Upper lobe of left lung (tissue), 6 donors: ENCODE data around the gene IQGAP1. TPM values are rescaled to one million over a fixed set of nuclear protein-coding genes. Genes with fewer than 3 reads are reported as not detected.
A peak's percentile ranks its signal among the peaks of the same experiment; 100 is the strongest.

ENCODE experiments used
- ATAC-seq, 2 donors: fragments of 200-7000 bp; cut with Tn5 transposase; one replicate each; pipeline ENCODE4 v1.9.1; 2022; ENCODE audit warnings: mild to moderate bottlenecking in 2 of 2, moderate library complexity in 2 of 2; ENCODE audit not compliant: low FRiP score in 2 of 2
- DNase-seq, 2 donors: peaks; one replicate each; pipeline ENCODE4 v3.0.0-alpha.2; 2019 to 2020
- H3K27ac ChIP-seq, 4 donors: fragments of 200-600 bp; sonication (generic); one replicate each; pipeline ENCODE4 v1.5.1; 2016 to 2019
- H3K27me3 ChIP-seq, 4 donors: fragments of 200-600 bp; sonication (generic); one replicate each; pipeline ENCODE4 v1.5.1; 2017 to 2019
- H3K36me3 ChIP-seq, 4 donors: fragments of 200-600 bp; sonication (generic); one replicate each; pipeline ENCODE4 v1.5.1; 2016 to 2019
- H3K4me1 ChIP-seq, 4 donors: fragments of 200-600 bp; sonication (generic); one replicate each; pipeline ENCODE4 v1.5.1; 2018 to 2019
- H3K4me3 ChIP-seq, 4 donors: fragments of 200-600 bp; sonication (generic); one replicate each; pipeline ENCODE4 v1.5.1; 2017 to 2019; ENCODE audit warnings: mild to moderate bottlenecking in 2 of 4, moderate library complexity in 1 of 4
- H3K9me3 ChIP-seq, 4 donors: fragments of 200-600 bp; sonication (generic); one replicate each; pipeline ENCODE4 v1.5.1; 2018 to 2019
- CTCF ChIP-seq, 6 experiments: fragments of 450-650 bp in 4 of 6; fragments of 200-600 bp in 2 of 6; sonication (generic) in 2 of 6; IDR thresholded peaks; one replicate each; pipeline ENCODE4 v1.5.1; 2016 to 2019; ENCODE audit warnings: antibody characterized with exemption in 6 of 6
- EP300 ChIP-seq, 4 donors: sonication (generic); formaldehyde crosslinking; IDR thresholded peaks; one replicate each; pipeline ENCODE4 v1.5.1; 2017; ENCODE audit warnings: antibody characterized with exemption in 4 of 4, control low read depth in 2 of 4
- POLR2A ChIP-seq, 4 donors: fragments of 450-650 bp; IDR thresholded peaks; one replicate each; pipeline ENCODE4 v1.5.1; 2016 to 2017; ENCODE audit warnings: antibody characterized with exemption in 4 of 4, mild to moderate bottlenecking in 2 of 4
- POLR2AphosphoS5 ChIP-seq, 2 donors: sonication (generic); formaldehyde crosslinking; IDR thresholded peaks; one replicate each; pipeline ENCODE4 v1.5.1; 2017; ENCODE audit warnings: antibody characterized with exemption in 2 of 2
- WGBS, 2 donors: methylation state at CpG; one replicate each; pipeline ENCODE4 v1.1.5; 2017 to 2018; 5-methylcytosine and 5-hydroxymethylcytosine counted together
- total RNA-seq, 6 donors: library from RNA; depleted of rRNA in 4 of 6; stranded (reverse); fragments of >200 nt in 4 of 6; gene quantifications; one replicate each; pipeline versions ENCODE4 v1.1.0 to v1.2.1, GENCODE V29; 2016 to 2021
- donor health status: DM: no; HTN: no; CAD: no; lungs with moderate emphysema.
- donor health status: DM: no; HTN: yes; CAD: no; lungs with severe emphysema.

The IQGAP1 gene
- total RNA-seq, 6 donors from 2014 or later, result 216 to 502 (median 344) TPM

GRCh38 chr15:90418627-90419026 is 30.6 kb downstream of the IQGAP1 start:
- Histone ChIP-seq H3K27ac (peak overlapping the region; percentile 5 to 56 (median 40)), H3K4me1 (peaks cover 67 to 79% (median 71%) of the 10 kb centered on the region in 4 donors), H3K36me3 (peaks cover 0 to 3% (median 0%) of the 10 kb centered on the region in 4 donors), H3K9me3 (no peaks in the 10 kb centered on the region), H3K27me3 (no peaks in the 10 kb centered on the region), H3K4me3 (no peak overlapping the region)
- WGBS, 2 donors, result 57 to 58% methylated on average over 4 of the region's 4 CpGs
- DNase-seq (no peak), ATAC-seq (no peak)
- no peak for TF ChIP-seq POLR2AphosphoS5 (IDR thresholded peaks at IDR 0.05)
- TF ChIP-seq POLR2A (IDR thresholded peaks at IDR 0.05), result no peak
- TF ChIP-seq CTCF (IDR thresholded peaks at IDR 0.05), result no peak
- no peak for TF ChIP-seq EP300 (IDR thresholded peaks at IDR 0.05)

DNA sequence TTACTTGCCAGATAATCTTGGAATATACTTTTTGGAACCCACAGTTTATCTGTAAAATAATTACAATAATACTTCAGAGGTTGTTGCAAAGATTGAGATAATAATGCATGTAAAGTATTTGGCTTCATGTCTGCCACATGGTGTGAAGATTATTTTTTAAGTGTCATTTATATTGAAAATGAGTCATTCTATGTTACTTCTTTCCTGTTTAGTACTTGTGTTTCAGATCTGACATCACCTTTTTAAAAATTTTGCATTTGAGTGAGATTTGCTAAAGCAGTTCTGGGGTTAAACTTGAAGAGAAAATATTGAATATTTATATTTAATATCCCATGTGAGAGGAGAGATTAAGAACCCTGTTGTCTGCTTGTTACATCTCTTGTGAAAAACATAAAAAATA is 31.2 kb downstream of the IQGAP1 start:
- H3K27ac ChIP-seq, result peak overlapping the region in 3 of 4 donors; percentile 31 to 74 (median 56)
- peaks cover 67 to 79% (median 70%) of the 10 kb centered on the region in 4 donors for H3K4me1 ChIP-seq
- no peak for TF ChIP-seq POLR2A (IDR thresholded peaks at IDR 0.05)
- TF ChIP-seq CTCF (IDR thresholded peaks at IDR 0.05), result no peak

GRCh38 chr15:90419738-90420406 is 31.8 kb downstream of the IQGAP1 start:
- no peaks in the 10 kb centered on the region for H3K9me3 ChIP-seq
- H3K4me3 ChIP-seq, result no peak overlapping the region
- peak overlapping the region; percentile 25 to 74 (median 36) for H3K27ac ChIP-seq
- 52 to 66% methylated on average over 6 of the region's 6 CpGs for WGBS, 2 donors
- peaks cover 0 to 3% (median 0%) of the 10 kb centered on the region in 4 donors for H3K36me3 ChIP-seq
- no peaks in the 10 kb centered on the region for H3K27me3 ChIP-seq
- H3K4me1 ChIP-seq, result peaks cover 63 to 79% (median 69%) of the 10 kb centered on the region in 4 donors
- ATAC-seq, result peak in 1 of 2 donors; percentile 76
- no peak for DNase-seq
- TF ChIP-seq EP300 (IDR thresholded peaks at IDR 0.05), result no peak
- no peak for TF ChIP-seq CTCF (IDR thresholded peaks at IDR 0.05)
- no peak for TF ChIP-seq POLR2AphosphoS5 (IDR thresholded peaks at IDR 0.05)
- TF ChIP-seq POLR2A (IDR thresholded peaks at IDR 0.05), result no peak

More for the DNA sequence above, 31.2 kb downstream of the IQGAP1 start:
- H3K36me3 ChIP-seq, result peaks cover 0 to 3% (median 0%) of the 10 kb centered on the region in 4 donors
- no peaks in the 10 kb centered on the region for H3K9me3 ChIP-seq
- no peak for ATAC-seq
- no peaks in the 10 kb centered on the region for H3K27me3 ChIP-seq
- no peak overlapping the region for H3K4me3 ChIP-seq
- no peak for DNase-seq

GRCh38 chr15:90420451-90420850 is 32.4 kb downstream of the IQGAP1 start:
- Histone ChIP-seq H3K4me1 (peaks cover 61 to 78% (median 70%) of the 10 kb centered on the region in 4 donors), H3K36me3 (peaks cover 0 to 3% (median 0%) of the 10 kb centered on the region in 4 donors), H3K9me3 (no peaks in the 10 kb centered on the region), H3K4me3 (no peak overlapping the region), H3K27ac (peak overlapping the region; percentile 25 to 74 (median 36)), H3K27me3 (no peaks in the 10 kb centered on the region)
- TF ChIP-seq POLR2A (IDR thresholded peaks at IDR 0.05), result no peak
- no peak for TF ChIP-seq POLR2AphosphoS5 (IDR thresholded peaks at IDR 0.05)
- no peak for TF ChIP-seq EP300 (IDR thresholded peaks at IDR 0.05)
- TF ChIP-seq CTCF (IDR thresholded peaks at IDR 0.05), result no peak
- ATAC-seq, result no peak
- 72 to 82% methylated on average over 1 of the region's 1 CpG for WGBS, 2 donors
- DNase-seq, result no peak

GRCh38 chr15:90421527-90421926 is 33.5 kb downstream of the IQGAP1 start:
- peaks cover 61 to 80% (median 77%) of the 10 kb centered on the region in 4 donors for H3K4me1 ChIP-seq
- DNase-seq (no peak), ATAC-seq (peak in 1 of 2 donors; percentile 40)
- no peak for TF ChIP-seq CTCF (IDR thresholded peaks at IDR 0.05)
- no peak for TF ChIP-seq POLR2AphosphoS5 (IDR thresholded peaks at IDR 0.05)
- TF ChIP-seq POLR2A (IDR thresholded peaks at IDR 0.05), result no peak
- no peak for TF ChIP-seq EP300 (IDR thresholded peaks at IDR 0.05)
- H3K4me3 ChIP-seq, result no peak overlapping the region
- no peaks in the 10 kb centered on the region for H3K27me3 ChIP-seq
- H3K9me3 ChIP-seq, result no peaks in the 10 kb centered on the region
- WGBS, 2 donors, result 80 to 84% methylated on average over 3 of the region's 3 CpGs
- peaks cover 0 to 5% (median 0%) of the 10 kb centered on the region in 4 donors for H3K36me3 ChIP-seq
- H3K27ac ChIP-seq, result no peak overlapping the region
